CD4-positive, alpha-beta T cell treated with Interleukin-15 for 1 hour (primary cell): ENCODE results near the gene SLC35F2.
"Not testable (repeated sequence)": the region's sequence is repeated elsewhere in the genome, so short reads cannot be mapped to it uniquely, and the experiment has no call there.

Source experiments
- DNase-seq: peaks from one replicate; pipeline ENCODE4 v3.0.0-alpha.2; 2020

The SLC35F2 gene

DNA sequence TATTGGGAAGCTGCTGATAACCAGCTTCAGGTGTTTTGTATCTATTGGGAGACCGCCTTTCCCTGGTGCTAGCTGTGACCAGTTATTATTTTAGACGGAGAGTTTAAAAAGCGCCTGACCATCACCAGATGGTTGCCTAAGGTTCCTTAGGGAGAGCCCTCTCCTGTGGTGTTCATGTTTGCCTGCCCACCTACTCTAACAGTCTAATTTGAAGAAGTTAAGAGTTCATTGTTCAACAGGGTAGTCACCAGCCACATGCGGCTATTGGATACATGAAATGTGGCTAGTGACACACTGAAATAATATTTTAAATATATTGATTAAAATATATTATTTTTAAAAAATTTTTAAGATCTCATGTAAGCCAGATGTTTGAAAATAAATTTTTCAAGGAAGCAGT, 75.5 kb downstream of the SLC35F2 start:
- no peak for DNase-seq

DNA sequence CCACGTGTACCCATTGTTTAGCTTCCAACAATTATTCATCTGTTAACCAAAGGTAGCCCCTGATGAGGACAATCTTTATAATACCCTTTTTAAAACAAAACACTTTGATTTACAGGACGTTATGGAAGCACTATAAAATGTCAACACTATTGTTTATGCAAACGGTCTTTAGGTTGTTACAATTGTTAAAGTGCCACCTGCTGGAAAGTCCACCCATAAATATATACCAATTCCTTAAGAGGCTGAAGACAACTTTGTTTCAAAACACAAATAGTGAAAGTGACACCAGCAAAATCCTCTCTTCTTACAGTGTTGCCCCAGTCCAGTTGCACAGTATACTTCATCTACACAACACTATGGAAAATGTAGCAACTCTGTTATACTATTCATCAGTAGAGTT, 77.8 kb downstream of the SLC35F2 start:
- no peak for DNase-seq

DNA sequence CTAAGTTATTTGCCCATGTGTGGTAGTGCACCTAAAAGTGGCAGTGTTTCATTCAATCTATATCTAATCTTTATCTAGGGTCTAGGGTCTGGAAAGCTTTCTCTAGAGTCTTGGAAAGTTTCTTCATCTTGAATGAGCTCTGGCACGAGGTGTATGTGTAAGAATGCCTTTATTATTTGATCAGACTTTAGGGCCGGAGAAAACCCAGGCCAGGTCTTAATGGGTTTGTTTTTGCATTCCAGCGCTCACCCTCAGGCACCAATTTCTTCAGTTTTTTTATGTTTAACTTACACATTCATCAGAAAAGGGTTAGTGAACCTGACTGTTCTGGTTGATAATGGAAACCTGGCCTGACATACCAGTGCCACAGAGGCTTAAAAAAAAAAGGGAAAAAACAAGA, 78.5 kb downstream of the SLC35F2 start:
- DNase-seq: no peak

DNA sequence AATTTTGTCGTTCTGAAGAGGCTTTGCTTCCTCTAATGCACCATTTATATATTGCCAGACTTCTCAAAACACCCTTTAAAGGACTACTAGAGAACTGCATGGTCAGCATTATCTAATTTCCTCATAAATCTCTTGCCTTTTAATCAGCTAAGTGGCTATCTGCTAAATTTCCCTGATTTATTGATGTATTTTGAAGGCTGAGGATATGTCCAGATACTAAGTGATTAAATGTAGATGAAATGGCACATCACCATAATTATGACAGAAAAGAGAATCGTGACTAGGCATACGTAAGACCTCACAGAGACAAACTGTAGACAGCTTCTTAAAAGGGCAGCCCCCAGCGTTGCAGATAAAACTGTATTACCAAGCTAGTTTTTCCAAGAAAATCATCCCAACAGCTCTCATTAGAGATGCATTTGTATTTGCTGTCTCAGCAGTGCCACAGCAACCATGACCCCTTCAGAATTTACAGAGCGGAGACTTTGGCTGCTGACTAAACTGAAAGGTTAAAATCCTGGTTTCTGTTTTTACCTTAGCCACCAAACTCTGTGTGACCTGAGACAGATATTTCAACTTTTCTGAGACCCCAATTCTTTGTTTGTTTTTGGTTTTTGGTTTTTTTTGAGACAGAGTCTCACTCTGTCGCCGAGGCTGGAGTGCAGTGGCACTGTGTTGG, 79.6 kb downstream of the SLC35F2 start:
- no peak for DNase-seq

DNA sequence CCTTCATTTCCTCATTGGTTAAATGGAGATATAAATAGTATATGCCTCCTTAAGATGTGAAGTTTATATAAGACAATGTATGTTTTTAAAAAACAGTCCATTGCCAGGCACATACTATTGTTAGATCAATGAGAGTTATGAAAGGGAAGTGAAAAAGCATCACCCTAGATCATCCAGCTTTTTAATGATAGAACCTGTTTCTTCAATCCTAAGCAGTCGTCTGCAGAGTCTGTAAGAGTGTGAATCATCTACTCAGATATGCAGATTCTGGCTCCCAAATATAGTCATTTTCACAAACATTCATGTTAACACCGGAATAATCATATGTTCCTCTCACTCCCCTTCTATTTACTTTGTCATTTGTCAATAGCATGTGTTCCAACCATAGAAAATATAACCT, 81.5 kb downstream of the SLC35F2 start:
- DNase-seq: no peak

DNA sequence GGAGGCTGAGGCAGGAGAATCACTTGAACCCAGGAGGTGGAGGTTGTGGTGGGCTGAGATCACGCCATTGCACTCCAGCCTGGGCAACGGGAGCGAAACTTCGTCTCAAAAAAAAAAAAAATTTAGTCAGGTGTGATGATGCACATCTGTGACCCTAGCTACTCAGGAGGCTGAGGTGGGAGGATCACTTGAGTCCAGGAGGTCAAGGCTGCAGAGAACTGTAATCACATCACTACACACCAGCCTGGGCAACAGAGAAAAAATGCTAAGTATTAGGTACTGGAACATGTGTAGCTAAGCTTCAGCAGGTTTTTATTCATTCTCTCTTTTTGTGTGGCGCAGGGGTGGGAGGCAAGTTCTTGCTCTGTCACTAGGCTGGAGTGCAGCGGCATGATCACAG, 82.5 kb downstream of the SLC35F2 start:
- no peak for DNase-seq

DNA sequence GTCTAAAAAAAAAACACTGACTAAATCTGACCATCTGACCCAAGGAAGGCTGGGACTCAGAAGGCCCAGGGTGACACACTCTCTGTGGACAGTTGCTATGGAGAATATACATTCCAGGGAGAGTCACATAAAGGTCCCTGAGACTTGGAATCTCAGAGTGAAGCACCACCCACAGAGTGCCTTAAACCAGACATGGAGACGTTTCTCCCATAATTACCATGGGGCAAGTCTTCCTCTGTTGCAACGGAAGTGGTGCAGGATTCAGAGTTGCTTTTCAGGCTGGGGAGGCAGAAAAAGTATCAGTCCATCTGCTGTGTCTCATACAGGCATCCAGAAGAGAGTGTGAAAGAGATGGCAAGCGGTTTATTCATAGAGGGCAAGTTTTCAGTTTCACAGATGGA, 88.0 kb downstream of the SLC35F2 start:
- DNase-seq: no peak

DNA sequence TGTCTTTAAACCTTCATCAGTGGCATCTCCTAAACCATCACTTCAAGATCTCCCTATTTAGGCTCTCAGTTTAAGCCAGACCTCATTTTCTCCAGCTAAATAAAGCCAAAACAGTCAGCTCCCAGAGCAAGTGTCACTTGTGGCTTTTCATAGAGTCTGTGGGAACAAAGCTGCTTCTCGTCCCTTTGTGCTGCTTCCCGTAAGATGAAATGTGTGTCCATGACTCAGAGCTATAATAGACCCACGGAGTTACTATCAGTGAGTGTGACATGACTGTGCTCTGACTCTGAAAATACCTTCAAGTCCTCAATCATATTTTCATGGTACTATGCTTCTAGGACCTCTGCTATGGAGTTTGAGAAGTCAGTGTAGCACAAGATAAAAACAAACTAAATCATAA, 89.4 kb downstream of the SLC35F2 start:
- DNase-seq: no peak

DNA sequence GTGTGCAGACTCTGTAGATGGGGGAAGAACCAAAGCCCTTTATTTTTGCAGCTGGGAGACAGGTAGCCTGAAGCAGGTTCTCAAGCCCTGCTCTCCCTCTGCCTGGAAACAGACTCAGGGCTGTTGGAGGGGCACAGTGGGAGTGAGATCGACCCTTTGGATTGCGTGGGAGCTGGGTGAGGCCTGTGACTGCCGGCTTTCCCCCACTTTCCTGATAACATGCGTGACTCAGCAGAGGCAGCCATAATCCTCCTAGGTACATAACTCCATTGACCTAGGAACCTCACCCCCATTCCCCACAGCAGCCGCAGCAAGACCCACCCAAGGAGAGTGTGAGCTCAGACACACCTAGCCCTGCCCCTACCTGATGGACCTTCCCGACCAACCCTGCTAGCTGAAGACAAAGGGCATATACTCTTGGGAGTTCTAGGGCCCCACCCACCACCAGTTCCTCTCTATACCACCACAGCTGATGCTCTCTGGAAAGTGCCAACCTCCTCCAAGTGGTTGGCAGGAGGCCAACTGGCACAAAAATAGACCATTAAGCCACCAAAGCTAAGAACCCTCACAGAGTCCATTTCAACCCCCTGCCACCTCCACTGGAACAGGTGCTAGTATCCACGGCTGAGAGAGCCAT, 99.8 kb downstream of the SLC35F2 start:
- DNase-seq: not testable (repeated sequence)

DNA sequence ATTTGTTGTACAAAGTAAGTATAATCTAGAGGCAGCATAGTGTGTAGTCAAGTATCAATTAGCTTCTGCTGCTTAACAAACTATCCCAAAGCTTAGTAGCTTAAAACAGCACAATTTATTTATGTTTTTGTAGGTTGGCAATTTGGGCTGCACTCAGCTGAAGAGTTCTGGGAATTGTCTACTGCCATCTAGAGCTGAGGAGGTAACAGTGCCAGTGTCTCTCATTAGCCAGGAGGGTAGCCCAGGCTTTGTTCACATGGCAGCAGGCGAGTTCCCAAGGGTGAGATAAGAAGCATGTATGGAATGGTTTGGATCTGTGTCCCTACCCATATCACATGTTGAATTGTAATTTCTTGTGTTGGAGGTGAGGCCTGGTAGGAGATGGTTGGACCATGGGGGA, 100.9 kb downstream of the SLC35F2 start:
- DNase-seq: no peak

DNA sequence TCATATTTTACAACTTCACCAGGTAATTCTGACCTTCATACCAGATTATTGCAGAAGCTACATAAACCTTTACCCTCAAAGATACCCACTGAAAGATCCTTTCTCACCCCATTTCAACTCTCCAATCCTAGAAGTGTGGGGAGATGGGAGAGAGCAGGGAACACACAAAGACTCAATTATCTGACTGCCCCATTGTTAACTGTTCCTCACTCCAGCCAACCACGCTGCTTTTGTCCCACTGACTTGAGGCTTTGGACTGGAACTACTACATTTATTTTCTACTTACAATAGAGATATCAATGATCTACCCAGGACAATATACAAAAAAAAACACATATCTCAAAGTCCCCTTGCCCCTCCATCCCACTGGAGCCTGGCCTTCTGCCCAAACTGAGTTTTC, 102.0 kb downstream of the SLC35F2 start:
- DNase-seq: no peak

DNA sequence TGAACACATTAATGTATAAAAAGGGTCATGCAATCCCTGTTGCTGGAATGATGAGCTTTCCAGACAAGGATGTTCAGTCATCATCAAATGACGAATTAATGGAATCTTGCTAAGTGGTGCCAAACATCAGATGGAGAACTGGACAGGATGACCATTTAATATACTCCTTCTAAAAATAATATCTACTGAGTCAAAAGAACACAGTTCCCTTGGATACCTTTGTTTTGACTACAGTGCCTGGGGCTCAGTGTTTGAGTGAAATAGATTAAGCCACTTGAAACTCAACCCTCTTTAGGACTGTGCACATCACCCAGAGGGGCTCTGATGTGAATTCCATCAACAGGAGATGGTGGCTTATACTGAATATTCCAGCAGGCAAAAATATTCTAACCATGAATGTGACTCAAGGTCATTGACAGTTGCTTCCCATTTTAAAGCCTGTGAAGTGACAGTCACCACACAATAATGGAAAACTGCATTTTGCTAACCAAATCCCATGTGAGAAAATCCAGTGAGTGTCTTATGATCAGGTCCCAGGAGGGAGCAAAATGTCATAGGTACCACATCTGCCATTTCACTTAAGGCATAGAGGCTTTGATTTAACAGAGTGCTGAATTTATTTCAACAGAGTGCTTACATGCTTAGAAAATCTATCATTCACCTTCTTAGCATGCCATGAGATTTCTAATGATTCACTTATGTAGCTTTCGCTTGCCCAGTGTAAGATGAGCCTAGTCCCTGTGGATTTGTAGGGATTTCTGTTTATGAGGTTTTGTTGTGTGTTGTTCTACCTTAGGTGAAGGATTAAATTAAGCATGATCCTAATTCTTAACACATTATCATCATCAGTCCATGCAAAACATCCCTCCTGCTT, 105.4 kb downstream of the SLC35F2 start:
- no peak for DNase-seq

DNA sequence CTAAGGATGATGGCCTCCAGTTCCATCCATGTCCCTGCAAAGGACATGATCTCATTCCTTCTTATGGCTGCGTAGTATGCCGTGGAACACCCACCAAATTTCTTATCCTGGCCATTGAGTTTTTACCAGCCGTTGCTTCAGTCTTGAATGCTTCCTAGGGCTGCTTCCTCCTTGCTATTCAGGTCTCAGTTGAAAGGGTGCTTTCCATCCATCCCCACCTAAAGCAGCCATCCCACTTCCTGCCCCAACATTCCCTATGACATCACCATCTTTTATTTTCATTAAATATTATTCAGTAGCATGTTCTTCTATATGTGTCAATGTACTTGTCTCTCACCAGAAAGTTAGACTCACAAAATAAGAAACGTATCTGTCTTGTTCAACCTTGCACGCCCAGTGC, 106.1 kb downstream of the SLC35F2 start:
- no peak for DNase-seq

DNA sequence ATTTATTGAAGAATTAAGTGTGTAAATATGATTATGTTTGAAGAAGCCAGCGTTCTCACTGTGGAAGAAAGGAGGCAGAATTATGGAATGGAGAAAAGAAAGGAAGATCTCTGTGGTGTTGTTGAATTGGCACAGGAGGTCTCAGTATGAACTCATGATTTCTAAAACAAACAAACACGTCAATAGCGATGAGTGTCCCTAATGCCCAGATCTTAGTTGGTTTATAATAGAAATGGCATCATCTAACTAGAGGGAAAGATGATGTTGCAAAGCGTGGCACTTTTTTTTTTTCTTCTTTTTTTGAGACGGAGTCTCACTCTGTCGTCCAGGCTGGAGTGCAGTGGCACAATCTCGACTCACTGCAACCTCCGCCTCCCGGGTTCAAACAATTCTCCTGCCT, 107.5 kb downstream of the SLC35F2 start:
- DNase-seq: no peak

DNA sequence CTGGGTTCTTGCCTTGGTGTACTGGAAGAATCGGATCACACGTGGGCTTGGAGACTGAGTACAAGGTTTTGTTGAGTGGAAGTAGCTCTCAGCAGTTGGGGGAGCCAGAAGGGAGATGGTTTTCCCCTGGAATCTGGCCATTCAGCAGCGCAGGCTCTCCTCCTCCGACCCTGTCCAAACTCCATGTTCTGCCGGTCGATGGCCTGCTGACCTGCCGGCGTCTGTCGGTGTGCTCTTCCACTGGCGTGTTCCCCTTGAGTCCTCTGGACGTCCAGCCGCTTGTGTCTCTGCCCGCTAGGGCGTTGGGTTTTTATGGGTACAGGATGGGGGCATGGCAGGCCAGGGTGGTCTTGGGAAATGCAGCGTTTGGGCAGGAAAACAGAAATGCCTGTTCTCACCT, 108.3 kb downstream of the SLC35F2 start:
- no peak for DNase-seq

DNA sequence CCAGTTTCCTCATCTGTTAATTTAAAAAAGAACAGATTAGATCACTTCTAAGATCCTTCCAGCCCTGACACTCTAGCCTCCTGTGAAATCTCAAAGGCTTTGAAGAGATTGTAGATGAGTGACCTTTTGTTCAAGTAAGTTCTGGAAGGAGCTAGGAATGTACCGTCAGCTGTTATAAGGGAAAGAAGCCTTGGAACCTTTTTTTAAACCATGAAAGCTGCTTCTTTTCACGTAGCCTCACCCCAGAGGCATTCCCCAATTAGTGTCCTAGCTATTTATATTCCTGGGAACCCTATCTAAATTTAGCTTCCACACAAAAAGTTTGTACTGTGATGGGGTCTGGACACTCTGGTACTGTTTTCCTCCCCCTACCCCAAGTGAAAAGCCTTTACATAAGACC, 111.0 kb downstream of the SLC35F2 start:
- no peak for DNase-seq

DNA sequence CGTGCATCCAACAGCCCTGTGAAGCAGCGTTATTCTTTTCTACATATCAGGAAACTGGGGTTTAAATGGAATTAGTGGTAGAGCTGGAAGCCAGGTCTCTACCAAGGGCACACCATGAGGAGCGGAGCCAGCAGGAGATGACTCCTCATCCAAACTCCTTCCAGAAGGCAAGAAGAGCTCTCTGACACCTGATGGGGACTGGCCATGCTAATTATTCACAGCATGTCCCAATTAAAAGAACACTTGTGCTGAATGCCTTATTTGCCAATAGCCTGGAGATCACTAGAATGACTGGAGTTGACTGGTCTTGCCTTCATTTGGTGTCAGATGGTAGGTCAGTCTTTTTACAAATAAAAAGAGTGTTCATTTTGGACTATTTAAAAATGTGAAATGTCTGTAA, 113.9 kb downstream of the SLC35F2 start:
- DNase-seq: no peak

DNA sequence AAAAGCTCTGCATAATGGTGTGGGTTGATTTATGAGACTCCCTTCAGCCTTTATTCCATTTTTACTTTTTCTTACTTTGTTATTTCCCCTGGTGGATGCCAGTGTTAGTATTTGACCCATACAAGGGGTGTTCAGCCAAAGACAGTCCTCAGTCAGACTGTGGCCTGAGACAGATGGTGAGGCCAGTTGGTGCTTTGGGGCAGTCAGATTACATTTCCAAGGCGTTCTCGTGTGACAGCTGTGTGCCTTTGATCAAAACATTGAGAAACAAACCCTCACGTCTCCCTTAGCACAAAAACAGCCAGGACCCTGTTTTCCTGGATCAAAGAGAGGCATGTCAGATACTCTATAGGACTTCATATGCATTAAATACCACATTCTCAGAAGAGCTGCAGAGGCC, 115.4 kb downstream of the SLC35F2 start:
- no peak for DNase-seq

DNA sequence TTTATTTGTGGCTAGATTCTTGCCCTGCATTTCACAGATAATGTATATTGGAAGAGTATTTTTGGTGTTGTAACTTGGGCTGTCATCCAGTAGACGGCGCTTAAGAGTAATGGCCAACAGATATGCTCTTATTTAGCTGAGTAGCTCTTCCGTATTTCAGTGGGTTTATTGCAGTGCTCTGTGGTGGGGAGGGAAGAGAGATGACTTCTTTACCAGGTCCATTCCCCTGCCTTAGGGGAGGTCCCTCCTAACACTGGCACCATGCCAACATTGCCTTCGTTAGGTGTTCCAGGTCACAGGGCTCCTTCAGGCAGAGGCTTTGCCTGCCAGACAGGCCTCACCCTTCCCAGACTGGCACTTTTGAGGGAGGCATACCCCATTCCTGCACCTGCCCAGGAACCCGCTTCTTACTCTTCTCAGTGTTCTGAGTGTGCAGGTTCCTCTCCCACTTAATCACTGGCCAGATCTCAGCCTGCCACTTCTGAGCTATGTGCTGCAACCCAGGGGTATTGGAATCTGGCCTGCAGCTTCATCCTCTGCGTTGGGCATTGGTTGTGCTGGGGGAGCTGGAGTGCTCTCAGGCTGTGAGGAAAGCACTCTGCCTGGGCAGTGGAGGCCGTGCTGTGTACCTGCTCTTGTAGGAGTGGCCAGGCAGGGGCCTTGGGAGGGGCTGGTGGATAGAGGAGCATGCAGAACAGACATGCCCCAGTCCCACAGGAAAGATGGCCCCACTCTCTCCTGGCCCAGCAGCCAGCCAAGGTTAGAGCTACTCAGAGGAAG, 117.4 kb downstream of the SLC35F2 start:
- no peak for DNase-seq
